ENCODE measurements around the gene DCDC2.

DCDC2 gene

GRCh38 chr6:24397631-24398030, 39.8 kb upstream of the DCDC2 start:
- no peak for TF ChIP-seq CTCF (IDR thresholded peaks at IDR 0.05; ENCODE audit: control insufficient read depth, extremely low read depth, insufficient read depth)
- H3K4me3 ChIP-seq (ENCODE audit: low read depth, low read length), result no peak overlapping the region
- DNase-seq (ENCODE audit: low read depth), result no peak

DNA sequence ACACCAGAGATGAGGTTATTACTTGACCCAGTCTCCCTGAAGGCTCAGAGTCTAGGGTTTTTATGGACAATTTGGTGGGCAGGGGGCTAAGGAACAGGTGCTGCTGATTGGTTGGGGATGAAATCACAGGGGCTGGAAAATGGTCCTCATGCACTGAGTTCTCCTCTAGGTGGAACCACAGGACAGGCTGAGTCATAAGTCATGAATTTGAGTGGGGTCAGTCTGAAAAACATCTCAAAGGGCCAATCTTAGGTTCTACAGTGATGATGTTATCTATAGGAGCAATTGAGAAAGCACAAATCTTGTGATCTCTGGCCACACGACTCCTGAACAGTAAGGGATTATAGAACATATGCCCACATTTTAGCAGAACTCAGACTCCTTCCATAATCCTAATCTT, 39.0 kb upstream of the DCDC2 start:
- no peak overlapping the region for H3K4me3 ChIP-seq (ENCODE audit: low read depth, low read length)
- TF ChIP-seq CTCF (IDR thresholded peaks at IDR 0.05; ENCODE audit: control insufficient read depth, extremely low read depth, insufficient read depth), result no peak
- no peak for DNase-seq (ENCODE audit: low read depth)

DNA sequence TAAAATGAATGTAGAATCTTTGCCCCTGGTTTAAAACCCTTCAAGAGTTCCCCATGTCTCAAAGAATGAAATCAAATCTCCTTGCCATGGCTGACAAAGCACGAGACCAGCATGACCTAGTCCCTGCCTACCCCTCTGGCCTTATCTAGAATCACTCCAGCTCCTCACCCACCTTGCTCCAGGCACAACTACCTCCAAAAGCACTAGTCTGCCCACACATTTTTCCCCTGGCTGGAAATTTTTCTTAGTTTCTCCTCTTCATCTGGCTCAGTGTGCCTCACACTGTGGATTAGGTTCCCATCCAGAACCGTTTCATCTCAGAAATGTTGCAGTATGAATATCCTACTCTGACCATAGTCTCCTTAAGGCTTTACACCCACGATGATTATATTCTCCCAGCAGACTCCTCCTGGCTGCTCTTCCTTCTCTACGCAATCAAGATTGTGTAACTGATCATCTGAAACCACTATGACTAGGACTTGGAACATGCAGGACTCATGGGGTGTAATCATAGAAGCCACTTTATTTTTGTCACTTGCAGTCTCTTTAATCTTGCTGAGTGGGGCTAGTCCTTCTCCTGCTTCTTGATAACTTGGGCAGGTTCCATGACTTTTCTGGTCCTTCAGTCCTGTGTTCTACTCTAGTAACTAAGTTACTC, 37.0 kb upstream of the DCDC2 start:
- no peak for DNase-seq (ENCODE audit: low read depth)
- H3K4me3 ChIP-seq (ENCODE audit: low read depth, low read length), result no peak overlapping the region
- no peak for TF ChIP-seq CTCF (IDR thresholded peaks at IDR 0.05; ENCODE audit: control insufficient read depth, extremely low read depth, insufficient read depth)

DNA sequence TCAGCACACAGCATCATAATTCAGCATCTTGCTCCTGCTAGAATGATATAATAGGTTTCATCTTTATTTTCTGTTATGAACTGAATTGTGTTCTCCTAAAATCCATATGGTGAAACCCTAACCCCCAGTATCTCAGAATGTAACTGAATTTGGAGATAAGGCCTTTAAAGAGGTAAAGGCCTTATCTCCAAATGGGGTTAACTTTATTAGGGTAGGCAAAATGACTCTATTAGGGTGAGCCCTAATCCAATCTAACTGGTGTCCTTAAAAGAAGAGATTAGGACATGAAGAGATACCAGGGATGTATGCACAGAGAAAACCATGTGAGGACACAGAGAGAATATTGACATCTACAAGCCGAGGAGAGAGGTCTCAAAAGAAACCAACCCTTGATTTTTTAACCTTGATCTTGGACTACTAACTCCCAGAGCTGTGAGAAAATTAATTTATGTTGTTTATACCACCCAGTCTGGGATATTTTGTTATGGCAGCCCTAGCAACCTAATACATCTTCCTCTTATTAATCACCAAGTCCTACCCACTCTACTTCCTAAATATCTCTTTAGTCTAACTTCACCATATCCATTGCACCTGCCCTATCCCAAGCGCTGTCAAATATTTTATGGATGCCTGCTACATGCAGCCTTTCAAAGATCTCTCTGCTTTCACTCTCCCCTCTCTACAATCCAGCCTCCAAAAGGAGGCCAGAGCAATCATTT, 36.4 kb upstream of the DCDC2 start:
- DNase-seq (ENCODE audit: low read depth), result no peak
- no peak overlapping the region for H3K4me3 ChIP-seq (ENCODE audit: low read depth, low read length)
- no peak for TF ChIP-seq CTCF (IDR thresholded peaks at IDR 0.05; ENCODE audit: control insufficient read depth, extremely low read depth, insufficient read depth)

DNA sequence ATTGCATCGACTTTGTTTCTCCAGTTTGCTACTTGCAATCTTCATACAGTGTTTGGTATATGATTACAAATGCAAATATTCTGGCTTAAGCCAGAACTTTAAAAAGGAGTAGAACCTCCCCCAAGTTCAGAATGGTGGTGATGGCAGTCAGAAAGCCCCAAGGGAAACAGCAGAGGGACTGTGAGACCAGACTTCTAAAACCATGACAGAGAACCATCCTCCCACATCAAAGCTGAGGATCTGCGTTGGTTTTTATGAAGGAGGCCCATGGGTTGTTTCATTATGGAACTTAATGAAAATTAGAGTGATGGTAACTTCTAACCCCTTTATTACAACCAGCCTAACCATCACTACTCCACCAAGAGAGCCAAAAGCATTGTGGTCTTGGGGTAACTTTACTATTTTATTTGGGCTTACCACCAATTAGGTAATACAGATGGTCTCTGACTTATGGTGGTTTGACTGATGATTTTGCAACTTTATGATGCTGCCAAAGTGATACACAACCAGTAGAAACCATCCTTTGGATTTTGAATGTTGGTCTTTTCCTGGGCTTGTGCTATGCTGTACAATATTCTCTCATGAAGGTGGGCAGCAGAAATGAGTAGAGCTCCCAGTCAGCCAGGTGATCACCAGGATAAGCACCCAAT, 34.0 kb upstream of the DCDC2 start:
- H3K4me3 ChIP-seq (ENCODE audit: low read depth, low read length), result no peak overlapping the region
- no peak for TF ChIP-seq CTCF (IDR thresholded peaks at IDR 0.05; ENCODE audit: control insufficient read depth, extremely low read depth, insufficient read depth)
- no peak for DNase-seq (ENCODE audit: low read depth)

GRCh38 chr6:24391208-24391607, 33.3 kb upstream of the DCDC2 start:
- no peak for TF ChIP-seq CTCF (IDR thresholded peaks at IDR 0.05; ENCODE audit: control insufficient read depth, extremely low read depth, insufficient read depth)
- no peak overlapping the region for H3K4me3 ChIP-seq (ENCODE audit: low read depth, low read length)
- DNase-seq (ENCODE audit: low read depth), result no peak

All from LNCaP clone FGC (cell line).